GM12872 (cell line): ENCODE data around the gene PARN.

Experiments
- CTCF ChIP-seq: IDR thresholded peaks from 3 replicates; pipeline ENCODE4 v1.5.1; 2011; ENCODE audit warnings: low read depth, mild to moderate bottlenecking, low read length, moderate library complexity; ENCODE audit not compliant: insufficient read depth

PARN gene

GRCh38 chr16:14667347-14668266, 37.5 kb upstream of the PARN start:
- TF ChIP-seq CTCF, result no peak

- TF ChIP-seq CTCF, result no peak
Observed at GRCh38 chr16:14658063-14658462, 28.0 kb upstream of the PARN start.

GRCh38 chr16:14652726-14653125, 22.7 kb upstream of the PARN start:
- TF ChIP-seq CTCF, result no peak

GRCh38 chr16:14650629-14651028, 20.6 kb upstream of the PARN start:
- no peak for TF ChIP-seq CTCF

GRCh38 chr16:14649816-14650215, 19.8 kb upstream of the PARN start:
- no peak for TF ChIP-seq CTCF

GRCh38 chr16:14641926-14642325, 11.9 kb upstream of the PARN start:
- no peak for TF ChIP-seq CTCF

- no peak for TF ChIP-seq CTCF
Observed at GRCh38 chr16:14641206-14641605, 11.1 kb upstream of the PARN start.
